ENCODE data around the gene CXCL9. TPM values are rescaled to one million over a fixed set of nuclear protein-coding genes. Genes with fewer than 3 reads are reported as not detected.
"Not testable (repeated sequence)": the region's sequence is repeated elsewhere in the genome, so short reads cannot be mapped to it uniquely, and the experiment has no call there.

Gene CXCL9
- total RNA-seq, 1 donor from 2014 or later: 0.22 TPM

DNA sequence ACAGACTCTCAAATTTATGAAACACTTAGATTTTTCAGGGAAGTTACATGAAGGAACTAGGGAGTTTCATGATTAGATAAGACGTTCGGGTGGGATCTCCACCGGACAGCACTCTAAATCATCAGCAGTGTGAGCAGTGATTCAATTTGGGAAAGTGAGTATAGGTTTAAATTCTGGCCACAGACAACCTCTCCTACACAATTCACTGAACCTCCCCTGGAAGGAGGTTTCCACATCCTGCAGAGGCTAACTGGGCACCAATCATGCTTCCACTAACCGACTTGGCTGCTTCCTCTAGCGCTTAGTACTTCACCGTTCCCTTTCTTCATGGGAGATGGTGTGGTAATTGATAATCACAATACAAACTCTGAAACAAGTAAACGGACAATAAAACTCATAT is 5.6 kb downstream of the CXCL9 start:
- Histone ChIP-seq H3K4me3 (no peak overlapping the region), H3K27me3 (ENCODE audit: low read depth) (no peaks in the 10 kb centered on the region), H3K36me3 (no peaks in the 10 kb centered on the region), H3K4me1 (peaks cover 10% of the 10 kb centered on the region), H3K27ac (replicated peaks) (peak overlapping the region; percentile 59), H3K9me3 (replicated peaks) (no peaks in the 10 kb centered on the region)
- intact Hi-C loops (cut with micrococcal nuclease): loop anchor here (2.0 kb wide), 1 partner anchor 63 kb away; no protein-coding TSS in a partner anchor
- TF ChIP-seq, protein P1, sequence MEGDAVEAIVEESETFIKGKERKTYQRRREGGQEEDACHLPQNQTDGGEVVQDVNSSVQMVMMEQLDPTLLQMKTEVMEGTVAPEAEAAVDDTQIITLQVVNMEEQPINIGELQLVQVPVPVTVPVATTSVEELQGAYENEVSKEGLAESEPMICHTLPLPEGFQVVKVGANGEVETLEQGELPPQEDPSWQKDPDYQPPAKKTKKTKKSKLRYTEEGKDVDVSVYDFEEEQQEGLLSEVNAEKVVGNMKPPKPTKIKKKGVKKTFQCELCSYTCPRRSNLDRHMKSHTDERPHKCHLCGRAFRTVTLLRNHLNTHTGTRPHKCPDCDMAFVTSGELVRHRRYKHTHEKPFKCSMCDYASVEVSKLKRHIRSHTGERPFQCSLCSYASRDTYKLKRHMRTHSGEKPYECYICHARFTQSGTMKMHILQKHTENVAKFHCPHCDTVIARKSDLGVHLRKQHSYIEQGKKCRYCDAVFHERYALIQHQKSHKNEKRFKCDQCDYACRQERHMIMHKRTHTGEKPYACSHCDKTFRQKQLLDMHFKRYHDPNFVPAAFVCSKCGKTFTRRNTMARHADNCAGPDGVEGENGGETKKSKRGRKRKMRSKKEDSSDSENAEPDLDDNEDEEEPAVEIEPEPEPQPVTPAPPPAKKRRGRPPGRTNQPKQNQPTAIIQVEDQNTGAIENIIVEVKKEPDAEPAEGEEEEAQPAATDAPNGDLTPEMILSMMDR (IDR thresholded peaks at IDR 0.05; ENCODE audit: borderline replicate concordance): no peak
- DNase-seq: no peak

DNA sequence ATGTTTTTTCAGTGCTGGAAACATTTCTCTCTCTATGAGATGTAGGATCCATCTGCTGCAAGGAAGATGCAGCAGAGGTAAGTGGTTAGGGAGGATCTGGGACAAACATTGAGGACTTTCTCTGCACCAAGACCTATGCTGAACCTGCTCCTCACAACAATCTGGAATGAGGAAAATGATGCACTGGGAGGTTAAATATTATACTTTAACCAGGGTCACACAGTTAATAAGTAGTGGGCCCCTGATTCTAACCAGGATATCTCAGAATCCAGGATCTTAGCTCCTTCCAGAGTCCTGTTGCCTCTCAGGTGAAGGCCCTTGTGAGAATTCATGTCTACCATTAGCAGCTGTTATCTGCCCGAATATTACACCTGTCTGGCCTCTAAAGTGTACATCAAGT is 7.0 kb downstream of the CXCL9 start:
- Histone ChIP-seq H3K4me3 (no peak overlapping the region), H3K36me3 (no peaks in the 10 kb centered on the region), H3K4me1 (peaks cover 10% of the 10 kb centered on the region), H3K9me3 (replicated peaks) (no peaks in the 10 kb centered on the region), H3K27me3 (ENCODE audit: low read depth) (no peaks in the 10 kb centered on the region), H3K27ac (replicated peaks) (no peak overlapping the region)
- intact Hi-C loops (cut with micrococcal nuclease): no loop called here
- no peak for DNase-seq
- TF ChIP-seq, protein P1 (IDR thresholded peaks at IDR 0.05; ENCODE audit: borderline replicate concordance): no peak

DNA sequence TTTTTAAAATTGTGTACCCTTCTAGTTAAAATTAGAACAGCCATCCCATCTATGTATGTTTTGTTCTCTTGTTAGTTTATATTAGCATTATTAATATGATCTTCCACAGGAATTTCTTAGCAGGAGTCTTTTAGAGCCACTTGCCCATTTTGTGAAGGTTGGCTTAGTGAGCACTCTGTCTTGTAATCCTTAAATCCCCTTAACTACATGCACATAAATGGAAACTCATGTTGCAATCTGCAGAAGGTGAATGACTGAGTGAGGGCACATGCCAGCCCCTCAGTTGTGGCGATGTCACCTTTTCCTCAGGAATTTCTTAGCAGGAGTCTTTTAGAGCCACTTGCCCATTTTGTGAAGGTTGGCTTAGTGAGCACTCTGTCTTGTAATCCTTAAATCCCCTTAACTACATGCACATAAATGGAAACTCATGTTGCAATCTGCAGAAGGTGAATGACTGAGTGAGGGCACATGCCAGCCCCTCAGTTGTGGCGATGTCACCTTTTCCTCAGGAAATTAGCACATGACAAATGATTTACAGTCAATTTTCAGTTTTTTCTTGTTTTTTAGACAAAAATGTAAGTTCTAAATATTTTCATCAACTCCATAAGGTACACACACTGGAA is 8.7 kb downstream of the CXCL9 start:
- H3K4me1 ChIP-seq: peaks cover 10% of the 10 kb centered on the region
- intact Hi-C loops (cut with micrococcal nuclease); H3K27ac ChIP-seq (replicated peaks); H3K9me3 ChIP-seq (replicated peaks); H3K36me3 ChIP-seq; DNase-seq; H3K4me3 ChIP-seq; H3K27me3 ChIP-seq (ENCODE audit: low read depth): not testable (repeated sequence)

DNA sequence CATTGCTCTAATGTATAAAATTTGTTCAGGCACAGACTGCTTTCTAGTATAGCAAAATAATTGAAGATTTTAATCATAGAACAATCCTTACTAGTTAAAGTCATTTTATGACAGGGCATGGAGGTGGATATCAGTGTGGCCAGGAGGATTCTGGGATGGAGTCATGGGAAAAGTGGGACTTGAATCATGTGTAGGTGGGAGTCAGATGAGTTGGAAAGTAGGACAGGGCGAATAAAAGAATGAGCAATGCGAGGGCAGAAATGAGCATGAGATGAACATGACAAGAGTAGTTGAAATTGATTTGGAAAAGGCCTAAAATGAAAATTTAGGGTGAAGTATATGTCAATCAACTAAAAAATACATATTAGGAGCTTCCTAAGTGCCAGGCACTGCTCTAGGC is 9.4 kb downstream of the CXCL9 start:
- Histone ChIP-seq H3K9me3 (replicated peaks) (no peaks in the 10 kb centered on the region), H3K4me3 (no peak overlapping the region), H3K36me3 (no peaks in the 10 kb centered on the region), H3K27me3 (ENCODE audit: low read depth) (no peaks in the 10 kb centered on the region), H3K27ac (replicated peaks) (no peak overlapping the region), H3K4me1 (peaks cover 10% of the 10 kb centered on the region)
- intact Hi-C loops (cut with micrococcal nuclease): no loop called here
- no peak for DNase-seq
- TF ChIP-seq, protein P1 (IDR thresholded peaks at IDR 0.05; ENCODE audit: borderline replicate concordance): no peak

DNA sequence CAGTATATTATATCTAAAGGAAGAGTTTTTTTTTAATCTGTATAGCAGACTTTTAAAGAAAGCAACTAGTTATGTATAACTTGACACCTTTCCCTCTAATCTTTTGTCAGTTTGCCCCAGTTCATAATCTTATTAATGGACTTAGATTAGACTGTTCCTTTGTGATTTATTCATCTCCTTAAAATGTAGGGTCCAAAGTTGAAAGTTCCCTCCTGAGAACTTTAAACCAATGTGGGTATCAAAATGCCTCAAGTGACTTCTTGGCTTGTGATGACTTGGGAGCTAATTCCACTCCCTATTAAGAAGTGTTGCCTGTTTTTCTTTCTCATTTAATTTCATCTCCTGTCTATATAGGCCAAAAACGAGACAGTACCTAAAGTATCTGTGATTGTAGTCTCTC is 10.2 kb downstream of the CXCL9 start:
- Histone ChIP-seq H3K9me3 (replicated peaks) (no peaks in the 10 kb centered on the region), H3K36me3 (no peaks in the 10 kb centered on the region), H3K27ac (replicated peaks) (no peak overlapping the region), H3K4me1 (peaks cover 3% of the 10 kb centered on the region), H3K27me3 (ENCODE audit: low read depth) (no peaks in the 10 kb centered on the region), H3K4me3 (no peak overlapping the region)
- DNase-seq: no peak
- TF ChIP-seq, protein P1 (IDR thresholded peaks at IDR 0.05; ENCODE audit: borderline replicate concordance): no peak
- intact Hi-C loops (cut with micrococcal nuclease): no loop called here

DNA sequence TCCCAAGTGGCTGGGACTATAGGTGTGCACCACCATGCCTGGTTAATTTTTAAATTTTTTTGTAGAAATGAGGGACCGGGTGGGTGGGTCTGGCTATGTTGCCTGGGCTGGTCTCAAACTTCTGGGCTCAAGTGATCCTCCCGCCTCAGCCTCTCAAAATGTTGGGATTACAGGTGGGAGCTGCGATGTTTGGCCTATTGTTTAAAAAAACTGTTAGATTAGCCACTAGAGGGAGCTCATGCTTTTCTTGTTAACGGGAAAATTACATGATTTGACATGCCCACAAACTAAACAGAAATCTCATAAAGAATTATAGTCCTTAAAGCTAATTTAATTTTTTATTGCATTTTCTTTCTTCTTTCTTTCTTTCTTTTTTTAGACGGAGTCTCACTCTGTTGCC is 11.6 kb downstream of the CXCL9 start:
- H3K27ac ChIP-seq (replicated peaks): no peak overlapping the region
- H3K4me1 ChIP-seq: peaks cover 5% of the 10 kb centered on the region
- intact Hi-C loops (cut with micrococcal nuclease): loop anchor here (2.0 kb wide), 1 partner anchor 77 kb away; no protein-coding TSS in a partner anchor
- no peaks in the 10 kb centered on the region for H3K27me3 ChIP-seq (ENCODE audit: low read depth)
- no peak for DNase-seq
- TF ChIP-seq, protein P1 (IDR thresholded peaks at IDR 0.05; ENCODE audit: borderline replicate concordance): peak; percentile 78
- no peaks in the 10 kb centered on the region for H3K9me3 ChIP-seq (replicated peaks)
- no peak overlapping the region for H3K4me3 ChIP-seq
- H3K36me3 ChIP-seq: no peaks in the 10 kb centered on the region

Measured in left ventricle myocardium inferior (tissue), 1 donor.